Pancreas (tissue), 10 donors: Measurements from ENCODE around the gene TTLL10. TPM values are rescaled to one million over a fixed set of nuclear protein-coding genes. Genes with fewer than 3 reads are reported as not detected.

ENCODE experiments used
- ATAC-seq, 4 donors: fragments of 200-7000 bp; cut with Tn5 transposase; one replicate each; pipeline versions ENCODE4 v1.8.0 to v1.9.1; 2020; ENCODE audit warnings: mild to moderate bottlenecking in 4 of 4, moderate library complexity in 4 of 4
- DNase-seq, 6 donors: peaks; one replicate each; pipeline ENCODE4 v3.0.0-alpha.2; 2020
- FAIRE-seq: peaks from 2 replicates; lab custom pipeline; 2012; peaks lifted over from hg19 to GRCh38; lab: Jason Lieb, UNC
- H3K27ac ChIP-seq, 4 donors: fragments of 200-600 bp; sonication (generic); 1 replicate in 3 of 4; 2 replicates in 1 of 4; pipeline versions ENCODE4 v1.5.0 to v1.8.0; 2020
- H3K27me3 ChIP-seq, 4 donors: fragments of 200-600 bp; one replicate each; pipeline ENCODE4 v1.8.0; 2021
- H3K36me3 ChIP-seq, 3 donors: fragments of 200-600 bp; sonication (generic) in 1 of 3; one replicate each; pipeline versions ENCODE4 v1.5.0 to v1.8.0; 2020 to 2021
- H3K4me1 ChIP-seq, 3 donors: fragments of 200-600 bp; one replicate each; pipeline ENCODE4 v1.8.0; 2021
- H3K4me3 ChIP-seq, 4 donors: fragments of 200-600 bp; sonication (generic) in 2 of 4; one replicate each; pipeline versions ENCODE4 v1.5.0 to v1.8.0; 2020 to 2021
- H3K9me3 ChIP-seq, 4 donors: fragments of 200-600 bp; one replicate each; pipeline ENCODE4 v1.8.0; 2021
- WGBS, 2 donors: extraction: QIAGEN DNeasy Blood & Tissue Kit; methylation state at CpG; one replicate each; pipeline ENCODE4 v1.1.7; 2013; 5-methylcytosine and 5-hydroxymethylcytosine counted together
- intact Hi-C, 3 donors: fragments of 100-400 bp; cut with DNase I; formaldehyde crosslinking; loops; one replicate each; pipeline versions ENCODE4 v1.11.1 to v1.14.2; 2022
- polyA plus RNA-seq, 2 donors: library from polyadenylated mRNA; stranded (reverse); fragments of 200-250 nt; gene quantifications; one replicate each; pipeline ENCODE4 v1.2.3, GENCODE V29; 2013
- total RNA-seq, 6 donors: library from RNA; stranded (reverse); fragmentation: NEBNext Ultra II Directional in 4 of 6; extraction: Animal tissue kit (Norgen Biotek cat#: 25700) in 4 of 6; gene quantifications; one replicate each; pipeline versions ENCODE4 v1.2.1 to v1.2.4, GENCODE V29; 2021 to 2023
- TF ChIP-seq, protein P1 (sequence below), 4 donors: fragments of 200-600 bp; sonication (generic) in 3 of 4; IDR thresholded peaks; one replicate each; pipeline versions ENCODE4 v1.5.0 to v1.8.0; 2021; ENCODE audit warnings: antibody characterized with exemption in 4 of 4
- donor health status: healthy with polysubstance abuse.
- donor health status: DM: no; HTN: no; CAD: no; lungs with moderate emphysema.
- donor health status: DM: no; HTN: no; CAD: no.
- donor health status: control.
- donor health status: control.
- donor health status: Bipolar disorder and iron deficiency.
- donor health status: DM: yes; HTN: yes; CAD: no.
- donor health status: DM: no; HTN: no; CAD: no.
- donor health status: DM: no; HTN: no; CAD: no.
- donor health status: DM: yes; HTN: yes; CAD: no.

TTLL10 gene
- total and polyA plus RNA-seq, 8 donors = 0.20 to 1.6 (median 0.41) TPM; not detected in 1

DNA sequence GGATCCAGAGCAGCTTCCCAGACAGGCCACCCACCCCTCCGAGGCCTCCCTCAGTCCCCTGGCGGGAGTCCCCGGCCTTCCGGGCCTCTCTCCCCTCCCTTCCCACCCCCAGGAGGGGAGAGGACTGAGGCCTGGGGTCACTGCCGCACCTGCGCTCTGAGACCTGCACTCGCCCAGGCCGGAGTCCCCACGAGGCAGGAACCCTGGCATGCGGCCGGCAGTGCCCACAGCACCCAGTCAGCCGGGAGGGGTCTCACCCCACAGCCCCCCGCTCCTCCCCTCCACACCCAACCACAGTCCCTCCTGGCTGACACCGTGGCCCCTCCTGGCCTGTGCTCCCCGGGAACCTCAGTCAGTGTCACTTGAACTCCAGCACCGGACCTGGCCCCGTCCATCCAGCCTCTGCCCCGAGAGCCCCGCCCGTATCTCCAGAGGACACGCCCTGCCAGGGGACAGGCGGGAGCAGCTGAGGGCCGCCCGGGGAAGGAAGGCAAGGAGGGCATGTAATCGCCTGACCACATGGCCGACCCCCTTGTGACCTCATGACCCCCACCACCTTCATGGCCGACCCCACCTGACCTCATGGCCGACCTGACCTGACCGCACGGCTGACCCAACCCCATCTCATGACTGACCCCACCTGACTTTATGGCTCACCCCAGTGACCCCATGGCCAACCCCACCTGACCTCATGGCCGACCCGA is 28.7 kb upstream of the TTLL10 start:
- H3K9me3 ChIP-seq = no peaks in the 10 kb centered on the region
- intact Hi-C loops = no loop called here
- no peak for FAIRE-seq
- no peak overlapping the region for H3K4me3 ChIP-seq
- no peaks in the 10 kb centered on the region for H3K36me3 ChIP-seq
- no peaks in the 10 kb centered on the region for H3K27me3 ChIP-seq
- no peaks in the 10 kb centered on the region for H3K4me1 ChIP-seq
- peak overlapping the region in 2 of 4 donors; percentile 31 to 62 for H3K27ac ChIP-seq
- 74 to 87% methylated on average over 19 to 32 of the region's 32 CpGs for WGBS, 2 donors
- no peak for DNase-seq
- TF ChIP-seq, protein P1, sequence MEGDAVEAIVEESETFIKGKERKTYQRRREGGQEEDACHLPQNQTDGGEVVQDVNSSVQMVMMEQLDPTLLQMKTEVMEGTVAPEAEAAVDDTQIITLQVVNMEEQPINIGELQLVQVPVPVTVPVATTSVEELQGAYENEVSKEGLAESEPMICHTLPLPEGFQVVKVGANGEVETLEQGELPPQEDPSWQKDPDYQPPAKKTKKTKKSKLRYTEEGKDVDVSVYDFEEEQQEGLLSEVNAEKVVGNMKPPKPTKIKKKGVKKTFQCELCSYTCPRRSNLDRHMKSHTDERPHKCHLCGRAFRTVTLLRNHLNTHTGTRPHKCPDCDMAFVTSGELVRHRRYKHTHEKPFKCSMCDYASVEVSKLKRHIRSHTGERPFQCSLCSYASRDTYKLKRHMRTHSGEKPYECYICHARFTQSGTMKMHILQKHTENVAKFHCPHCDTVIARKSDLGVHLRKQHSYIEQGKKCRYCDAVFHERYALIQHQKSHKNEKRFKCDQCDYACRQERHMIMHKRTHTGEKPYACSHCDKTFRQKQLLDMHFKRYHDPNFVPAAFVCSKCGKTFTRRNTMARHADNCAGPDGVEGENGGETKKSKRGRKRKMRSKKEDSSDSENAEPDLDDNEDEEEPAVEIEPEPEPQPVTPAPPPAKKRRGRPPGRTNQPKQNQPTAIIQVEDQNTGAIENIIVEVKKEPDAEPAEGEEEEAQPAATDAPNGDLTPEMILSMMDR (IDR thresholded peaks at IDR 0.05) = no peak
- peak in 1 of 4 donors; percentile 16 for ATAC-seq

DNA sequence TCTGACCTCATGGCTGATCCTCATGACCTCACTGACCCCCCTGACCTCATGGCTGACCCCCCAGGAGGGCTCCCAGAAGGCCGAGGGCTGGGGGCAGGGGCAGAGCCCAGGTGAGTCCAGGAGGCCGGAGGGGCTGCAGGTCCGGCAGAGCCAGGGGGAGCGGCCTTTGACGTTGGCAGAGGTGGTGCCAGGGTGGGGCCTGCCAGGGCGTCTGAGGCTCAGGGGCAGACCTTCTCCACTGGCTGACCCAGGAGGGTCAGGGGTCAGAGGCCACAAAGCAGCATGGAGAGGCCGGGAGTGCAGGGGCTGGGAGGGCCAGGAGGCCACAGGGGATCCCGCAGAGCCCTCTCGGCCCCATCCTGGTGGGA is 28.1 kb upstream of the TTLL10 start:
- TF ChIP-seq, protein P1 (IDR thresholded peaks at IDR 0.05) = no peak
- intact Hi-C loops = no loop called here
- Histone ChIP-seq H3K27me3 (no peaks in the 10 kb centered on the region), H3K4me3 (no peak overlapping the region), H3K36me3 (no peaks in the 10 kb centered on the region), H3K27ac (no peak overlapping the region), H3K4me1 (no peaks in the 10 kb centered on the region), H3K9me3 (no peaks in the 10 kb centered on the region)
- ATAC-seq (no peak), FAIRE-seq (no peak), DNase-seq (no peak)
- 84 to 85% methylated on average over 9 of the region's 9 CpGs for WGBS, 2 donors

DNA sequence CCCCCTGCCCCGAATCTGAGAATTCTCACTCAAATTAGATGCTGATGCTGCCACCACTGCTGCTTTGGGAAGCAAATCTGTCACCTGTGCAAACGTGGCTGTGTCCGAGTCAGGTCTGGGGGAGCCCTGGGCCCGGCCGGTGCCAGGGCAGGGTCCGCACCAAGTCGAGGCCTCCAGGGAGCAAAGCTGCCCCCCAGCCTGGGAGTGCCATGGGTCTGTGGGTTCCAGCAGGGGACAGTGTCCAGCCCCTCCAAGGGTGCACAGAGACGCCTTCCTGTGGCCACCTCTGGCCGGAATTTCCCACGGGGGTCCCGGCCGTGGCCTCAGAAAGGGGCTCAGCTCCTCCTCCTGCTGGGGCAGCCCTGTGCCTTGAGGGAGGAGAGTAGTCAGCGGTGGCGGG is 27.7 kb upstream of the TTLL10 start:
- FAIRE-seq (no peak), ATAC-seq (no peak), DNase-seq (no peak)
- Histone ChIP-seq H3K27ac (no peak overlapping the region), H3K27me3 (no peaks in the 10 kb centered on the region), H3K36me3 (no peaks in the 10 kb centered on the region), H3K9me3 (no peaks in the 10 kb centered on the region), H3K4me3 (no peak overlapping the region), H3K4me1 (no peaks in the 10 kb centered on the region)
- WGBS, 2 donors = 74 to 84% methylated on average over 14 of the region's 14 CpGs
- intact Hi-C loops = no loop called here
- TF ChIP-seq, protein P1 (IDR thresholded peaks at IDR 0.05) = no peak

DNA sequence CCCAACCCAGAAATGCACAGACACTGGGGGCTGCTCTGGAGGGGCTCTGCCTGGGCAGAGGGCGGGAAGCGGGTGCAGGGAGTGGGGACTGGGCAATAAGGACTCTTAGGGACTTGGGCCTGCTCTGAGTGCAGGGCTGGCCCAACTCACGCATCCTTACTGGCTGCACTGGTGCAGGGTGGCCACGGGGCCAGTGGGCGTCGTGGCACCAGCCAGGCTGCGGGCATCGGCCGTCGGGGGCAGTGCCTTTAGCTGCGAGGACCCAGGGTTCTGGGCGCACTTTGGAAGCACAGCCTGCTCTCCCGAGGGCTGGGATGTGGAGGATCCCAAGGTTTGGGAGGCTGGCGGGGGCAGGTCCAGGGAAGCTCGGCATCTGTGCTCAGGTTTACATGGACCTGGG is 27.1 kb upstream of the TTLL10 start:
- H3K27me3 ChIP-seq = no peaks in the 10 kb centered on the region
- intact Hi-C loops = no loop called here
- no peak overlapping the region for H3K27ac ChIP-seq
- FAIRE-seq = no peak
- no peak for ATAC-seq
- H3K4me3 ChIP-seq = no peak overlapping the region
- WGBS, 2 donors = 84 to 89% methylated on average over 15 of the region's 15 CpGs
- TF ChIP-seq, protein P1 (IDR thresholded peaks at IDR 0.05) = no peak
- no peaks in the 10 kb centered on the region for H3K36me3 ChIP-seq
- no peak for DNase-seq
- H3K4me1 ChIP-seq = no peaks in the 10 kb centered on the region
- H3K9me3 ChIP-seq = no peaks in the 10 kb centered on the region

DNA sequence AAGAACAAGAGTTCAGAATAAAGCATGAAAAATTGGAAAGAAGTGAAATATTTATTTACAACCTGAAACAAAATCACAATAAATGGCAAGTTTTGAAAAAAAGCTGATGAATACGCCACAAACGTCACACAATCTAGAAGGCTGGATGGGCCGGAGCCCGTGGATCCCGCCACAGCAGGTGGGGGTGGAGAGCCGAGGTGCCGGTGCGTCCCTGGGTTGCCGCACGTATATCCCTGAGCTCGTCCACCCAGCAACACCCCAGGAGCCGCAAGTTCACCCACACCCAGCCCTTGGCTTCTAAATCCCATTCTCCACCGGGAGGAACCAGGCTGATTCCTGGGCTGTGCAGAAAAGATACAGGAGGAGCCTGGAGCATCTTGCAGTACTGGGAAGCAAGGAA is 25.6 kb upstream of the TTLL10 start:
- intact Hi-C loops = no loop called here
- no peaks in the 10 kb centered on the region for H3K4me1 ChIP-seq
- H3K27me3 ChIP-seq = no peaks in the 10 kb centered on the region
- no peak for ATAC-seq
- no peaks in the 10 kb centered on the region for H3K36me3 ChIP-seq
- no peak overlapping the region for H3K4me3 ChIP-seq
- 88 to 92% methylated on average over 13 of the region's 13 CpGs for WGBS, 2 donors
- no peak overlapping the region for H3K27ac ChIP-seq
- no peak for FAIRE-seq
- no peak for DNase-seq
- TF ChIP-seq, protein P1 (IDR thresholded peaks at IDR 0.05) = no peak
- H3K9me3 ChIP-seq = no peaks in the 10 kb centered on the region
